GM18507 (cell line): Measurements from ENCODE around the gene FYCO1.

Experiments used
- DNase-seq: peaks from one replicate; pipeline ENCODE4 v3.0.0; 2011; ENCODE audit warnings: low read depth; ENCODE audit not compliant: insufficient read length; ENCODE audit errors: extremely low spot score
- FAIRE-seq: peaks from 2 replicates; lab custom pipeline; 2011; peaks lifted over from hg19 to GRCh38; lab: Jason Lieb, UNC

FYCO1 gene

GRCh38 chr3:45936261-45936660 is 59.4 kb downstream of the FYCO1 start:
- FAIRE-seq (no peak), DNase-seq (no peak)

GRCh38 chr3:45933591-45933990 is 62.0 kb downstream of the FYCO1 start:
- DNase-seq, result no peak
- no peak for FAIRE-seq

- DNase-seq, result no peak
- FAIRE-seq, result no peak
These were observed 63.5 kb downstream of the FYCO1 start for GRCh38 chr3:45932112-45932511.

- DNase-seq (no peak), FAIRE-seq (no peak)
These were observed 64.1 kb downstream of the FYCO1 start for GRCh38 chr3:45931496-45931895.

GRCh38 chr3:45929042-45929679 is 66.5 kb downstream of the FYCO1 start:
- DNase-seq (peak; percentile 78), FAIRE-seq (peak; percentile 85)

- DNase-seq, result no peak
- no peak for FAIRE-seq
These were observed 67.7 kb downstream of the FYCO1 start for GRCh38 chr3:45927881-45928280.

- no peak for FAIRE-seq
- no peak for DNase-seq
These were observed 71.9 kb downstream of the FYCO1 start for GRCh38 chr3:45923755-45924154.

GRCh38 chr3:45922950-45923590 is 72.6 kb downstream of the FYCO1 start:
- no peak for DNase-seq
- FAIRE-seq, result no peak

GRCh38 chr3:45922039-45922326 is 73.6 kb downstream of the FYCO1 start:
- no peak for DNase-seq
- no peak for FAIRE-seq

- no peak for FAIRE-seq
- DNase-seq, result no peak
These were observed 74.2 kb downstream of the FYCO1 start for GRCh38 chr3:45921158-45922038.

GRCh38 chr3:45917146-45917898 is 78.3 kb downstream of the FYCO1 start:
- FAIRE-seq (no peak), DNase-seq (no peak)

- FAIRE-seq (peak; percentile 99), DNase-seq (peak; percentile 85)
These were observed 79.9 kb downstream of the FYCO1 start for GRCh38 chr3:45915518-45916231.

GRCh38 chr3:45915059-45915439 is 80.6 kb downstream of the FYCO1 start:
- FAIRE-seq, result no peak

GRCh38 chr3:45914362-45915058 is 81.1 kb downstream of the FYCO1 start:
- FAIRE-seq (no peak), DNase-seq (no peak)

More at GRCh38 chr3:45915059-45915439, 80.6 kb downstream of the FYCO1 start:
- DNase-seq, result no peak

GRCh38 chr3:45912435-45912834 is 83.2 kb downstream of the FYCO1 start:
- DNase-seq (no peak), FAIRE-seq (no peak)

GRCh38 chr3:45911511-45912226 is 84.0 kb downstream of the FYCO1 start:
- FAIRE-seq (no peak), DNase-seq (no peak)

GRCh38 chr3:45910892-45911291 is 84.7 kb downstream of the FYCO1 start:
- FAIRE-seq, result no peak
- no peak for DNase-seq

GRCh38 chr3:45909542-45909941 is 86.1 kb downstream of the FYCO1 start:
- FAIRE-seq (no peak), DNase-seq (no peak)
